IMR-90 (cell line): ENCODE measurements around the gene CLASP1. TPM values are rescaled to one million over a fixed set of nuclear protein-coding genes. Genes with fewer than 3 reads are reported as not detected.
"Not testable (repeated sequence)": the region's sequence is repeated elsewhere in the genome, so short reads cannot be mapped to it uniquely, and the experiment has no call there.

Experiments
- ATAC-seq: fragments of 200-7000 bp; cut with Tn5 transposase; 2 replicates; pipeline ENCODE4 v1.9.1; 2020; ENCODE audit warnings: low read depth, mild to moderate bottlenecking, moderate library complexity
- BruUV-seq: library from RNA; stranded (reverse); fragments of 400-500 nt; replicated peaks from 2 replicates; lab custom pipeline; 2021; lab: Mats Ljungman, UMichigan
- CTCF ChIA-PET: fragments of 300-600 bp; formaldehyde crosslinking; extraction: SDS; loops from one replicate; lab custom pipeline; 2021; ENCODE audit warnings: antibody characterized with exemption; lab: Yijun Ruan, JAX
- POLR2A ChIA-PET: fragments of 300-600 bp; sonication (Branson Sonifier 250); formaldehyde crosslinking; loops from one replicate; lab custom pipeline; 2022; ENCODE audit warnings: antibody characterized with exemption; ENCODE audit not compliant: unreplicated experiment; lab: Charles Lee
- DNase-seq: peaks from one replicate; pipeline ENCODE4 v3.0.0; 2013
- H2AFZ ChIP-seq: replicated peaks from 2 replicates; pipeline ENCODE3; 2013; ENCODE audit warnings: low read length, mild to moderate bottlenecking; ENCODE audit not compliant: poor library complexity
- H2AK5ac ChIP-seq: 2 replicates; pipeline ENCODE4 v1.6.1; 2013; ENCODE audit warnings: low read depth, low read length, inconsistent platforms
- H2AK9ac ChIP-seq: replicated peaks from 2 replicates; pipeline ENCODE3; 2013; ENCODE audit warnings: mild to moderate bottlenecking, low read depth, low read length, moderate library complexity; ENCODE audit not compliant: poor library complexity
- H2BK120ac ChIP-seq: 2 replicates; pipeline ENCODE4 v1.6.1; 2013; ENCODE audit warnings: low read depth, low read length, inconsistent platforms
- H2BK15ac ChIP-seq: 3 replicates; pipeline ENCODE4 v1.6.1; 2013; ENCODE audit warnings: low read depth, low read length, inconsistent platforms
- H2BK20ac ChIP-seq: 2 replicates; pipeline ENCODE4 v1.6.1; 2013; ENCODE audit warnings: low read depth, mild to moderate bottlenecking, inconsistent platforms, low read length, moderate library complexity
- H2BK5ac ChIP-seq: 2 replicates; pipeline ENCODE4 v1.6.1; 2013; ENCODE audit warnings: mild to moderate bottlenecking, low read depth, low read length, inconsistent platforms; ENCODE audit not compliant: poor library complexity, severe bottlenecking
- H3K14ac ChIP-seq: replicated peaks from 2 replicates; pipeline ENCODE4 v1.6.1; 2013; ENCODE audit warnings: low read depth, low read length, inconsistent platforms
- H3K18ac ChIP-seq: 2 replicates; pipeline ENCODE4 v1.6.1; 2013; ENCODE audit warnings: low read depth, low read length, control low read depth
- H3K23ac ChIP-seq: 2 replicates; pipeline ENCODE4 v1.6.1; 2013; ENCODE audit warnings: low read depth, low read length, inconsistent platforms
- H3K27ac ChIP-seq: 2 replicates; pipeline ENCODE4 v1.5.1; 2013; ENCODE audit warnings: mild to moderate bottlenecking, control low read depth, low read length; ENCODE audit not compliant: insufficient read depth
- H3K27me3 ChIP-seq: 2 replicates; pipeline ENCODE4 v1.6.1; 2013; ENCODE audit warnings: low read length; ENCODE audit not compliant: control insufficient read depth, insufficient read depth
- H3K36me3 ChIP-seq: 2 replicates; pipeline ENCODE4 v1.6.1; 2013; ENCODE audit warnings: low read length, mixed read lengths; ENCODE audit not compliant: control insufficient read depth, insufficient read depth
- H3K4ac ChIP-seq: 2 replicates; pipeline ENCODE4 v1.6.1; 2013; ENCODE audit warnings: low read depth, low read length, inconsistent platforms
- H3K4me1 ChIP-seq: 2 replicates; pipeline ENCODE4 v1.6.1; 2013; ENCODE audit warnings: low read length, mixed read lengths; ENCODE audit not compliant: control insufficient read depth, insufficient read depth
- H3K4me2 ChIP-seq: 2 replicates; pipeline ENCODE4 v1.6.1; 2013; ENCODE audit warnings: low read depth, mild to moderate bottlenecking, control low read depth, low read length, moderate library complexity
- H3K4me3 ChIP-seq: 2 replicates; pipeline ENCODE4 v1.5.1; 2013; ENCODE audit warnings: low read depth, mild to moderate bottlenecking, control low read depth, low read length, moderate library complexity; ENCODE audit not compliant: insufficient read depth
- H3K56ac ChIP-seq: 2 replicates; pipeline ENCODE4 v1.6.1; 2013; ENCODE audit warnings: low read length, inconsistent platforms; ENCODE audit not compliant: insufficient read depth; ENCODE audit errors: extremely low read depth
- H3K79me1 ChIP-seq, 2 experiments: 2 replicates each; pipeline ENCODE4 v1.6.1; 2013; ENCODE audit warnings: low read length in 2 of 2, inconsistent platforms in 1 of 2, low read depth in 1 of 2
- H3K9ac ChIP-seq: 2 replicates; pipeline ENCODE4 v1.6.1; 2013; ENCODE audit warnings: low read depth, low read length, control low read depth
- H3K9me1 ChIP-seq: 2 replicates; pipeline ENCODE4 v1.6.1; 2013; ENCODE audit warnings: low read length, inconsistent platforms; ENCODE audit not compliant: insufficient read depth
- H3K9me3 ChIP-seq: 2 replicates; pipeline ENCODE4 v1.6.1; 2013; ENCODE audit warnings: low read length; ENCODE audit not compliant: control insufficient read depth, insufficient read depth
- H4K20me1 ChIP-seq: 2 replicates; pipeline ENCODE4 v1.6.1; 2013; ENCODE audit warnings: low read length, inconsistent platforms; ENCODE audit not compliant: insufficient read depth
- H4K5ac ChIP-seq: 2 replicates; pipeline ENCODE4 v1.6.1; 2013; ENCODE audit warnings: mild to moderate bottlenecking, low read depth, low read length, control low read depth
- H4K8ac ChIP-seq, 2 experiments: 2 replicates each; pipeline ENCODE4 v1.6.1; 2013; ENCODE audit warnings: low read depth in 2 of 2, low read length in 2 of 2, control low read depth in 1 of 2, inconsistent platforms in 1 of 2
- H4K91ac ChIP-seq: 2 replicates; pipeline ENCODE4 v1.6.1; 2013; ENCODE audit warnings: low read depth, low read length, inconsistent platforms; ENCODE audit not compliant: insufficient read depth
- WGBS, 2 experiments: methylation state at CpG; one replicate each; pipeline versions ENCODE4 v1.1.5 to v1.1.7; 2013; ENCODE audit warnings: missing lambda C conversion rate in 2 of 2; ENCODE audit not compliant: insufficient read length in 1 of 2; ENCODE audit errors: extremely low coverage in 2 of 2; 5-methylcytosine and 5-hydroxymethylcytosine counted together
- dilution Hi-C: fragments of 300-500 bp; cut with HindIII; formaldehyde crosslinking; loops from one replicate; pipeline ENCODE4 v1.14.3; 2018; ENCODE audit warnings: low sequenced_read_pairs; ENCODE audit not compliant: unreplicated experiment
- in situ Hi-C: fragments of 300-500 bp; cut with MboI; formaldehyde crosslinking; loops from 3 replicates; pipeline ENCODE4 v1.14.3; 2019; ENCODE audit warnings: low sequenced_read_pairs, inconsistent platforms, mixed read lengths
- intact Hi-C: fragments of 100-400 bp; cut with micrococcal nuclease; formaldehyde crosslinking; loops from 2 replicates; pipeline ENCODE4 v1.10.0; 2022
- polyA plus RNA-seq, 3 experiments: library from polyadenylated mRNA; depleted of rRNA; stranded (reverse); fragments of >200 nt; gene quantifications; 2 replicates each; pipeline ENCODE4 v1.2.3, GENCODE V29; 2012; ENCODE audit warnings: low replicate concordance in 1 of 3
- total RNA-seq: library from RNA; depleted of rRNA; stranded (reverse); fragments of >200 nt; gene quantifications from 2 replicates; pipeline ENCODE4 v1.2.3, GENCODE V29; 2012

The CLASP1 gene
- total and polyA plus RNA-seq, 2 of the 4 experiments (the other 2 are of a cell fraction) = 12.3 to 33.7 TPM

DNA sequence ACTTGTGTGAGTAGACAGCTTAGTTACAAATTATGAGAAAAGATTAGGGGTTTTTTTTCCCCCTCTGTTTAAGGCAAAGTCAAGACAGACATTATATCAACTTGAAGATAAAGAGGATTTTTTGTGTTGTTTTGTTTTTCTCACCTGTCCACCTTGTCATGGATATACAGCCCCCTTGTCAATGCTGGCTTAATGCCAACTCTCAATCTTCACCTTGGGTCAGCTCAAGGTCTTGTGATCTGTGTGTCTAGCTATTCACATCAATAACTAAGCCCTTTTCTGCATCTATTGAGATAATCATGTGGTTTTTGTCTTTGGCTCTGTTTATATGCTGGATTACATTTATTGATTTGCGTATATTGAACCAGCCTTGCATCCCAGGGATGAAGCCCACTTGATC is 211.0 kb downstream of the CLASP1 start:
- intact Hi-C loops, H3K56ac ChIP-seq, H2BK15ac ChIP-seq, H3K4me1 ChIP-seq, H2BK20ac ChIP-seq, H3K79me1 ChIP-seq, H3K4ac ChIP-seq, H3K4me3 ChIP-seq, H2AK9ac ChIP-seq, POLR2A ChIA-PET, BruUV-seq, dilution Hi-C loops, in situ Hi-C loops, DNase-seq, H2BK5ac ChIP-seq, H4K5ac ChIP-seq, H3K9me3 ChIP-seq, H3K27me3 ChIP-seq, H3K14ac ChIP-seq, H4K91ac ChIP-seq, H2BK120ac ChIP-seq, H3K36me3 ChIP-seq, H2AFZ ChIP-seq, H3K18ac ChIP-seq, H3K9me1 ChIP-seq, H3K4me2 ChIP-seq, H4K20me1 ChIP-seq, H3K9ac ChIP-seq, H4K8ac ChIP-seq, H3K27ac ChIP-seq, ATAC-seq, H2AK5ac ChIP-seq, H3K23ac ChIP-seq: not testable (repeated sequence)
- no CpG with 5 or more reads among the region's 1 CpG for WGBS, 2 experiments
- CTCF ChIA-PET = interaction anchor here (0.9 to 1.6 kb wide), 2 partner anchors 9 to 12 kb away, joined by 3 to 4 read pairs; no protein-coding TSS in a partner anchor
